GM12878 (cell line): ENCODE data around the gene EPOP.

Experiments used
- MTA3 ChIP-seq: IDR thresholded peaks from 2 replicates; pipeline ENCODE4 v1.6.1; 2012; ENCODE audit warnings: low read length, inconsistent platforms, borderline replicate concordance
- POLR2A ChIP-seq: IDR thresholded peaks from 2 replicates; pipeline ENCODE4 v1.6.1; 2011; ENCODE audit warnings: low read depth, mild to moderate bottlenecking, low read length
- RCOR1 ChIP-seq: conservative IDR thresholded peaks from 2 replicates; pipeline ENCODE4 v1.6.1; 2012; ENCODE audit warnings: low read depth, low read length, improper control_type of control experiment
- YY1 ChIP-seq: IDR thresholded peaks from 2 replicates; pipeline ENCODE4 v1.6.1; 2011; ENCODE audit warnings: low read depth, mild to moderate bottlenecking, low read length
- TF ChIP-seq, protein P1 (sequence below): fragments of 450-650 bp; IDR thresholded peaks from 2 replicates; pipeline ENCODE4 v1.6.1; 2017; ENCODE audit warnings: low read depth, mild to moderate bottlenecking, moderate library complexity

GRCh38 chr17:38667787-38668122 is 7.0 kb downstream of the EPOP start:
- TF ChIP-seq POLR2A = no peak
- TF ChIP-seq YY1 = no peak
- no peak for TF ChIP-seq MTA3
- TF ChIP-seq RCOR1 = no peak
- TF ChIP-seq, protein P1, sequence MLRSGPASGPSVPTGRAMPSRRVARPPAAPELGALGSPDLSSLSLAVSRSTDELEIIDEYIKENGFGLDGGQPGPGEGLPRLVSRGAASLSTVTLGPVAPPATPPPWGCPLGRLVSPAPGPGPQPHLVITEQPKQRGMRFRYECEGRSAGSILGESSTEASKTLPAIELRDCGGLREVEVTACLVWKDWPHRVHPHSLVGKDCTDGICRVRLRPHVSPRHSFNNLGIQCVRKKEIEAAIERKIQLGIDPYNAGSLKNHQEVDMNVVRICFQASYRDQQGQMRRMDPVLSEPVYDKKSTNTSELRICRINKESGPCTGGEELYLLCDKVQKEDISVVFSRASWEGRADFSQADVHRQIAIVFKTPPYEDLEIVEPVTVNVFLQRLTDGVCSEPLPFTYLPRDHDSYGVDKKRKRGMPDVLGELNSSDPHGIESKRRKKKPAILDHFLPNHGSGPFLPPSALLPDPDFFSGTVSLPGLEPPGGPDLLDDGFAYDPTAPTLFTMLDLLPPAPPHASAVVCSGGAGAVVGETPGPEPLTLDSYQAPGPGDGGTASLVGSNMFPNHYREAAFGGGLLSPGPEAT = no peak
